WTC11 (cell line): ENCODE measurements around the gene SLC25A14. TPM values are rescaled to one million over a fixed set of nuclear protein-coding genes. Genes with fewer than 3 reads are reported as not detected.

Experiments
- ATAC-seq: fragments of 200-7000 bp; cut with Tn5 transposase; 2 replicates; pipeline ENCODE4 v1.10.0; 2021; ENCODE audit warnings: mild to moderate bottlenecking, moderate library complexity
- CTCF ChIA-PET: fragments of 300-600 bp; sonication (Branson Sonifier 250); formaldehyde crosslinking; loops from one replicate; lab custom pipeline; 2021; ENCODE audit warnings: antibody characterized with exemption; lab: Charles Lee
- POLR2A ChIA-PET: fragments of 350-600 bp; sonication (Branson Sonifier 250); formaldehyde crosslinking; loops from one replicate; lab custom pipeline; 2021; ENCODE audit warnings: antibody characterized with exemption; lab: Charles Lee
- DNase-seq: peaks from one replicate; pipeline ENCODE4 v3.0.0; 2021; ENCODE audit warnings: low spot score
- H3K27ac Mint-ChIP-seq: 2 replicates; pipeline ENCODE4 v1.8.0; 2021; ENCODE audit warnings: mixed read lengths
- H3K27me3 Mint-ChIP-seq: 2 replicates; pipeline ENCODE4 v1.8.0; 2021; ENCODE audit warnings: low read depth, mild to moderate bottlenecking, moderate library complexity, mixed read lengths
- H3K36me3 Mint-ChIP-seq: 2 replicates; pipeline ENCODE4 v1.8.0; 2021; ENCODE audit warnings: mixed read lengths
- H3K4me1 Mint-ChIP-seq: 2 replicates; pipeline ENCODE4 v1.8.0; 2022; ENCODE audit warnings: mixed read lengths
- H3K4me3 Mint-ChIP-seq: 2 replicates; pipeline ENCODE4 v1.8.0; 2021; ENCODE audit warnings: mild to moderate bottlenecking, moderate library complexity, mixed read lengths
- H3K9me3 Mint-ChIP-seq: 2 replicates; pipeline ENCODE4 v1.8.0; 2021; ENCODE audit warnings: mixed read lengths
- AFF4 ChIP-seq: sonication (generic); formaldehyde crosslinking; IDR thresholded peaks from 2 replicates; pipeline ENCODE4 v1.8.1; 2023; ENCODE audit warnings: mild to moderate bottlenecking, missing genetic modification reagents, borderline replicate concordance
- ATF1 ChIP-seq: sonication (generic); formaldehyde crosslinking; IDR thresholded peaks from 2 replicates; pipeline ENCODE4 v1.8.1; 2023; ENCODE audit warnings: mild to moderate bottlenecking, moderate library complexity, missing genetic modification reagents
- EMX1 ChIP-seq: fragments of 250-450 bp; sonication (Bioruptor Pico); IDR thresholded peaks from 2 replicates; pipeline ENCODE4 v1.8.0; 2021; ENCODE audit warnings: mild to moderate bottlenecking
- GABPB1 ChIP-seq: sonication (generic); formaldehyde crosslinking; IDR thresholded peaks from 2 replicates; pipeline ENCODE4 v1.8.1; 2023; ENCODE audit warnings: mild to moderate bottlenecking, missing genetic modification reagents
- IRF2 ChIP-seq: sonication (generic); formaldehyde crosslinking; IDR thresholded peaks from 2 replicates; pipeline ENCODE4 v1.8.0; 2022; ENCODE audit warnings: low read depth, missing genetic modification reagents, borderline replicate concordance
- KAT7 ChIP-seq: sonication (generic); formaldehyde crosslinking; IDR thresholded peaks from 2 replicates; pipeline ENCODE4 v1.8.1; 2023; ENCODE audit warnings: missing genetic modification reagents, mild to moderate bottlenecking, borderline replicate concordance
- PRRX2 ChIP-seq: fragments of 250-450 bp; sonication (Bioruptor Pico); IDR thresholded peaks from 2 replicates; pipeline ENCODE4 v1.8.0; 2021; ENCODE audit warnings: mild to moderate bottlenecking
- SMAD4 ChIP-seq: sonication (generic); formaldehyde crosslinking; IDR thresholded peaks from 2 replicates; pipeline ENCODE4 v1.8.0; 2022; ENCODE audit warnings: mild to moderate bottlenecking, missing genetic modification reagents
- TCF7 ChIP-seq: sonication (generic); formaldehyde crosslinking; IDR thresholded peaks from 2 replicates; pipeline ENCODE4 v1.8.0; 2022; ENCODE audit warnings: mild to moderate bottlenecking, low read depth, missing genetic modification reagents, moderate library complexity
- ZBTB43 ChIP-seq: sonication (generic); formaldehyde crosslinking; IDR thresholded peaks from 2 replicates; pipeline ENCODE4 v1.8.1; 2023; ENCODE audit warnings: mild to moderate bottlenecking, missing genetic modification reagents
- ZNF219 ChIP-seq: sonication (generic); formaldehyde crosslinking; IDR thresholded peaks from 2 replicates; pipeline ENCODE4 v1.8.0; 2023; ENCODE audit warnings: missing genetic modification reagents, mild to moderate bottlenecking, borderline replicate concordance
- ZNF232 ChIP-seq: sonication (generic); formaldehyde crosslinking; IDR thresholded peaks from 2 replicates; pipeline ENCODE4 v1.8.0; 2022; ENCODE audit warnings: mild to moderate bottlenecking, missing genetic modification reagents
- ZNF263 ChIP-seq: sonication (generic); formaldehyde crosslinking; IDR thresholded peaks from 2 replicates; pipeline ENCODE4 v1.8.1; 2022; ENCODE audit warnings: low read depth, mild to moderate bottlenecking, moderate library complexity, missing genetic modification reagents
- ZNF416 ChIP-seq: fragments of 250-450 bp; sonication (Bioruptor Pico); IDR thresholded peaks from 2 replicates; pipeline ENCODE4 v1.9.0; 2021; ENCODE audit warnings: mild to moderate bottlenecking, inconsistent platforms
- ZNF423 ChIP-seq: fragments of 250-450 bp; sonication (Bioruptor Pico); IDR thresholded peaks from 2 replicates; pipeline ENCODE4 v2.1.2; 2022; ENCODE audit warnings: mild to moderate bottlenecking, moderate library complexity
- ZNF532 ChIP-seq: fragments of 250-450 bp; sonication (Bioruptor Pico); IDR thresholded peaks from 2 replicates; pipeline ENCODE4 v1.9.0; 2021; ENCODE audit warnings: mild to moderate bottlenecking, borderline replicate concordance
- ZNF671 ChIP-seq: fragments of 250-450 bp; sonication (Bioruptor Pico); IDR thresholded peaks from 2 replicates; pipeline ENCODE4 v1.8.0; 2021; ENCODE audit warnings: mild to moderate bottlenecking
- total RNA-seq: library from RNA; stranded (reverse); gene quantifications from 3 replicates; pipeline ENCODE4 v1.2.3, GENCODE V29; 2021
- TF ChIP-seq, protein P1 (sequence below): sonication (generic); formaldehyde crosslinking; IDR thresholded peaks from 2 replicates; pipeline ENCODE4 v1.8.1; 2022; ENCODE audit warnings: mild to moderate bottlenecking, moderate library complexity, missing genetic modification reagents
- TF ChIP-seq, protein P2 (sequence below): sonication (generic); formaldehyde crosslinking; IDR thresholded peaks from 2 replicates; pipeline ENCODE4 v1.8.0; 2022; ENCODE audit warnings: mild to moderate bottlenecking, missing genetic modification reagents
- TF ChIP-seq, protein P3 (sequence below): fragments of 250-450 bp; sonication (Bioruptor Pico); conservative IDR thresholded peaks from 2 replicates; pipeline ENCODE4 v1.9.0; 2021; ENCODE audit warnings: mild to moderate bottlenecking

SLC25A14 gene
- total RNA-seq, 1 experiment from 2014 or later: 21.2 TPM

GRCh38 chrX:130401415-130402207, 61.9 kb downstream of the SLC25A14 start, which contains the start of gene RBMX2:
Gene RBMX2 (plus strand): TSS chrX:130401987. CDS start chrX:130402033, 46 bp downstream.
- Mint-ChIP-seq H3K27ac (peak within 1 kb of the TSS; percentile 94), H3K4me1 (no peaks in the 10 kb centered on the region; the same call in 1 of the 2 replicates), H3K36me3 (peaks cover 6% of the 10 kb centered on the region; the same call in 1 of the 2 replicates)
- ATAC-seq: peak; percentile 94
- POLR2A ChIA-PET: no interaction called here
- CTCF ChIA-PET: interaction anchor here (1.1 kb wide), 1 partner anchor 8 kb away, joined by 5 read pairs; no protein-coding TSS in a partner anchor
- TF ChIP-seq EMX1: no peak
- TF ChIP-seq, protein P1, sequence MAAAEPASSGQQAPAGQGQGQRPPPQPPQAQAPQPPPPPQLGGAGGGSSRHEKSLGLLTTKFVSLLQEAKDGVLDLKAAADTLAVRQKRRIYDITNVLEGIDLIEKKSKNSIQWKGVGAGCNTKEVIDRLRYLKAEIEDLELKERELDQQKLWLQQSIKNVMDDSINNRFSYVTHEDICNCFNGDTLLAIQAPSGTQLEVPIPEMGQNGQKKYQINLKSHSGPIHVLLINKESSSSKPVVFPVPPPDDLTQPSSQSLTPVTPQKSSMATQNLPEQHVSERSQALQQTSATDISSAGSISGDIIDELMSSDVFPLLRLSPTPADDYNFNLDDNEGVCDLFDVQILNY (CRISPR knock-in tag): 0 out of 2 replicates have a peak, but pooled peaks have one; percentile 37
- TF ChIP-seq, protein P2, sequence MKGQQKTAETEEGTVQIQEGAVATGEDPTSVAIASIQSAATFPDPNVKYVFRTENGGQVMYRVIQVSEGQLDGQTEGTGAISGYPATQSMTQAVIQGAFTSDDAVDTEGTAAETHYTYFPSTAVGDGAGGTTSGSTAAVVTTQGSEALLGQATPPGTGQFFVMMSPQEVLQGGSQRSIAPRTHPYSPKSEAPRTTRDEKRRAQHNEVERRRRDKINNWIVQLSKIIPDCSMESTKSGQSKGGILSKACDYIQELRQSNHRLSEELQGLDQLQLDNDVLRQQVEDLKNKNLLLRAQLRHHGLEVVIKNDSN (CRISPR knock-in tag): no peak
- no peak for TF ChIP-seq PRRX2 (CRISPR knock-in tag)
- no peak for TF ChIP-seq ZNF532 (CRISPR knock-in tag)
- TF ChIP-seq, all 79 proteins: peak for 1
- DNase-seq: peak; percentile 68
- Mint-ChIP-seq H3K27me3 (peaks cover 22% of the 10 kb centered on the region), H3K4me3 (peak within 1 kb of the TSS; percentile 89), H3K9me3 (no peaks in the 10 kb centered on the region)

- POLR2A ChIA-PET: no interaction called here
- H3K36me3 Mint-ChIP-seq: peaks cover 6% of the 10 kb centered on the region; the same call in 1 of the 2 replicates
- peaks cover 16% of the 10 kb centered on the region for H3K27me3 Mint-ChIP-seq
- CTCF ChIA-PET: interaction anchor here (1.1 kb wide), 1 partner anchor 8 kb away, joined by 5 read pairs; no protein-coding TSS in a partner anchor
- H3K9me3 Mint-ChIP-seq: no peaks in the 10 kb centered on the region
- H3K27ac Mint-ChIP-seq: peak overlapping the region; percentile 46
- ATAC-seq (peak; percentile 17; the same call in 1 of the 2 replicates), DNase-seq (no peak)
- H3K4me1 Mint-ChIP-seq: no peaks in the 10 kb centered on the region; the same call in 1 of the 2 replicates
- peak overlapping the region; percentile 89 for H3K4me3 Mint-ChIP-seq
- TF ChIP-seq SMAD4 (no peak), IRF2 (no peak), ZNF232 (CRISPR knock-in tag) (no peak), ATF1 (CRISPR knock-in tag) (no peak), ZNF423 (CRISPR knock-in tag) (no peak), ZNF416 (CRISPR knock-in tag) (no peak), ZBTB43 (CRISPR knock-in tag) (no peak), ZNF263 (CRISPR knock-in tag) (no peak), KAT7 (CRISPR knock-in tag) (no peak), AFF4 (CRISPR knock-in tag) (no peak), ZNF671 (CRISPR knock-in tag) (no peak), ZNF219 (CRISPR knock-in tag) (no peak), TCF7 (CRISPR knock-in tag) (no peak), GABPB1 (CRISPR knock-in tag) (no peak)
- TF ChIP-seq, protein P3, sequence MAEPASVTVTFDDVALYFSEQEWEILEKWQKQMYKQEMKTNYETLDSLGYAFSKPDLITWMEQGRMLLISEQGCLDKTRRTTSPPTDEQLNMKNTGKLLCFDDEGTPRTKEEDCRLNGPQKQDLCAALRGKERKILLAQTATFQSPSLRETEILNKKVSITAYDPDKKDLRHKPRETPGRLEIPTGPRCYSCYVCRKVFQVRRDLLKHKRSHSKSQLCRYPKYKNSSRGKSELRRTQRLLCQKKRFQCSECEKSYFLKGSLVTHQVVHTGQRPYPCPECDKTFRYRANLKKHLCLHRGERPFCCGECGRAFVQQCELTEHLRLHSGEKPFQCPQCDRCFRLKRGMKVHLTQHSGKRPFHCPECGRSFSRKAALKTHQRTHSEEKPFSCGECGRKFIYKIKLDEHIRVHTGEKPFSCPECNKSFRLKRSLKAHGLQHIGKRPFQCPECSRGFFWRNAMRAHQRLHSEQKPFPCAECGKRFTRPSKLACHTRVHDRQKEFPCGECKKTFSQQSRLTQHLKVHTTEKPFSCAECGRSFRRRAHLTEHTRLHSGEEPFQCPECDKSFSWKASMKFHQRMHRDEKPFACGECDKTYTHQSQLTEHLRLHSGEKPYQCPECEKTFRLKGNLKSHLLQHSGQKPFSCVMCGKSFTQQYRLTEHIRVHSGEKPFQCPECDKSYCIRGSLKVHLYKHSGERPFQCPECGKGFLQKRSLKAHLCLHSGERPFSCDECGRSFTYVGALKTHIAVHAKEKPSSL (CRISPR knock-in tag): no peak
Observed at GRCh38 chrX:130402208-130402684, 62.5 kb downstream of the SLC25A14 start.
